Small intestine (tissue), 7 donors: ENCODE data around the gene CPT1B. TPM values are rescaled to one million over a fixed set of nuclear protein-coding genes. Genes with fewer than 3 reads are reported as not detected.

Experiments
- DNase-seq, 2 donors: peaks; one replicate each; pipeline versions ENCODE4 v3.0.0 to v3.0.0-alpha.2; 2013
- FAIRE-seq: peaks from 2 replicates; lab custom pipeline; 2012; peaks lifted over from hg19 to GRCh38; lab: Jason Lieb, UNC
- H3K27ac ChIP-seq, 3 donors: one replicate each; pipeline ENCODE4 v1.5.1; 2013; ENCODE audit warnings: low read length in 2 of 3, mild to moderate bottlenecking in 2 of 3, control low read depth in 1 of 3, inconsistent platforms in 1 of 3, low read depth in 1 of 3, moderate library complexity in 1 of 3
- H3K27me3 ChIP-seq, 3 donors: one replicate each; pipeline ENCODE4 v1.6.1; 2013; ENCODE audit warnings: low read length in 3 of 3, inconsistent platforms in 1 of 3; ENCODE audit not compliant: control insufficient read depth in 3 of 3, insufficient read depth in 3 of 3
- H3K36me3 ChIP-seq, 3 donors: one replicate each; pipeline ENCODE4 v1.6.1; 2013; ENCODE audit warnings: low read length in 3 of 3, inconsistent platforms in 1 of 3, low read depth in 1 of 3, mild to moderate bottlenecking in 1 of 3, moderate library complexity in 1 of 3; ENCODE audit not compliant: control insufficient read depth in 3 of 3, insufficient read depth in 2 of 3
- H3K4me1 ChIP-seq, 3 donors: one replicate each; pipeline ENCODE4 v1.6.1; 2013; ENCODE audit warnings: low read length in 2 of 3, inconsistent platforms in 1 of 3, low read depth in 1 of 3, mild to moderate bottlenecking in 1 of 3, moderate library complexity in 1 of 3; ENCODE audit not compliant: control insufficient read depth in 3 of 3, insufficient read depth in 2 of 3
- H3K4me3 ChIP-seq, 3 donors: one replicate each; pipeline ENCODE4 v1.5.1; 2013; ENCODE audit warnings: low read length in 3 of 3, control low read depth in 1 of 3, inconsistent platforms in 1 of 3, low read depth in 1 of 3, mild to moderate bottlenecking in 1 of 3, moderate library complexity in 1 of 3
- H3K9me3 ChIP-seq, 2 donors: one replicate each; pipeline ENCODE4 v1.6.1; 2013; ENCODE audit warnings: low read depth in 1 of 2, low read length in 1 of 2; ENCODE audit not compliant: control insufficient read depth in 2 of 2, insufficient read depth in 1 of 2
- WGBS, 3 donors: extraction: QIAGEN DNeasy Blood & Tissue Kit; methylation state at CpG; one replicate each; pipeline ENCODE4 v1.1.7; 2013; 5-methylcytosine and 5-hydroxymethylcytosine counted together
- polyA plus RNA-seq, 4 donors: library from polyadenylated mRNA; stranded (reverse) in 3 of 4; unstranded in 1 of 4; fragments of 200-250 nt in 3 of 4; fragments of 120-200 nt in 1 of 4; gene quantifications; one replicate each; pipeline versions ENCODE4 v1.2.1 to v1.2.3, GENCODE V29; 2013
- donor health status: healthy with polysubstance abuse.
- donor health status: control.
- donor health status: control.
- donor health status: Bipolar disorder and iron deficiency.
- donor health status: healthy.

The CPT1B gene
- polyA plus RNA-seq, 4 donors: 14.6 to 115 (median 42.4) TPM

- no peak for DNase-seq
- Histone ChIP-seq H3K36me3 (peaks cover 0 to 11% (median 0%) of the 10 kb centered on the region in 3 donors), H3K27ac (no peak overlapping the region), H3K4me3 (no peak overlapping the region), H3K4me1 (peaks cover 4 to 9% (median 7%) of the 10 kb centered on the region in 3 donors), H3K9me3 (no peaks in the 10 kb centered on the region), H3K27me3 (peaks cover 0 to 3% (median 0%) of the 10 kb centered on the region in 3 donors)
- no peak for FAIRE-seq
- 92 to 97% (median 94%) methylated on average over 8 of the region's 8 CpGs for WGBS, 3 donors
These were observed 7.6 kb upstream of the CPT1B start for GRCh38 chr22:50585781-50586180.

GRCh38 chr22:50585238-50585637, 7.0 kb upstream of the CPT1B start:
- FAIRE-seq (no peak), DNase-seq (no peak)
- Histone ChIP-seq H3K27ac (no peak overlapping the region), H3K9me3 (no peaks in the 10 kb centered on the region), H3K4me1 (peaks cover 4 to 9% (median 7%) of the 10 kb centered on the region in 3 donors), H3K27me3 (peaks cover 0 to 3% (median 0%) of the 10 kb centered on the region in 3 donors), H3K4me3 (no peak overlapping the region), H3K36me3 (peaks cover 0 to 14% (median 0%) of the 10 kb centered on the region in 3 donors)
- 91 to 95% (median 93%) methylated on average over 3 of the region's 3 CpGs for WGBS, 3 donors

- DNase-seq: no peak
- Histone ChIP-seq H3K27me3 (peaks cover 0 to 3% (median 0%) of the 10 kb centered on the region in 3 donors), H3K4me3 (no peak overlapping the region), H3K9me3 (no peaks in the 10 kb centered on the region), H3K27ac (no peak overlapping the region), H3K4me1 (peaks cover 4 to 14% (median 7%) of the 10 kb centered on the region in 3 donors), H3K36me3 (peaks cover 0 to 23% (median 0%) of the 10 kb centered on the region in 3 donors)
- 93 to 95% (median 93%) methylated on average over 23 of the region's 23 CpGs for WGBS, 3 donors
- no peak for FAIRE-seq
These were observed 6.2 kb upstream of the CPT1B start for GRCh38 chr22:50584106-50585096.

GRCh38 chr22:50583294-50583861, 5.2 kb upstream of the CPT1B start:
- peaks cover 0 to 3% (median 0%) of the 10 kb centered on the region in 3 donors for H3K27me3 ChIP-seq
- H3K27ac ChIP-seq: peak overlapping the region in 2 of 3 donors; percentile 37 to 74
- peak overlapping the region; percentile 54 to 82 (median 65) for H3K4me3 ChIP-seq
- WGBS, 3 donors: 5 to 11% (median 9%) methylated on average over 31 to 37 of the region's 37 CpGs
- peaks cover 0 to 31% (median 0%) of the 10 kb centered on the region in 3 donors for H3K36me3 ChIP-seq
- DNase-seq (no peak), FAIRE-seq (no peak)
- peaks cover 5 to 24% (median 7%) of the 10 kb centered on the region in 3 donors for H3K4me1 ChIP-seq
- H3K9me3 ChIP-seq: no peaks in the 10 kb centered on the region

- peak within 1 kb of the TSS; percentile 81 to 96 (median 82) for H3K4me3 ChIP-seq
- H3K36me3 ChIP-seq: peaks cover 0 to 31% (median 0%) of the 10 kb centered on the region in 3 donors
- FAIRE-seq (peak; percentile 5), DNase-seq (peak; percentile 99)
- H3K27me3 ChIP-seq: peaks cover 0 to 3% (median 0%) of the 10 kb centered on the region in 3 donors
- no peaks in the 10 kb centered on the region for H3K9me3 ChIP-seq
- 0% methylated on average over 36 to 96 of the region's 96 CpGs for WGBS, 3 donors
- H3K4me1 ChIP-seq: peaks cover 7 to 25% (median 7%) of the 10 kb centered on the region in 3 donors
- H3K27ac ChIP-seq: peak within 1 kb of the TSS; percentile 97 to 99 (median 98)
These were observed 4.5 kb upstream of the CPT1B start, which contains the start of gene CHKB for GRCh38 chr22:50582493-50583293. Gene CHKB (minus strand): TSS chr22:50582849. CDS start chr22:50582781, 68 bp downstream.

GRCh38 chr22:50581950-50582492, 3.8 kb upstream of the CPT1B start:
- peaks cover 0 to 33% (median 0%) of the 10 kb centered on the region in 3 donors for H3K36me3 ChIP-seq
- 6 to 8% (median 6%) methylated on average over 23 to 39 of the region's 39 CpGs for WGBS, 3 donors
- H3K4me1 ChIP-seq: peaks cover 7 to 25% (median 7%) of the 10 kb centered on the region in 3 donors
- H3K27ac ChIP-seq: peak overlapping the region; percentile 97 to 99 (median 98)
- H3K27me3 ChIP-seq: peaks cover 0 to 3% (median 0%) of the 10 kb centered on the region in 3 donors
- FAIRE-seq (no peak), DNase-seq (peak in 1 of 2 donors; percentile 25)
- peak overlapping the region; percentile 71 to 96 (median 81) for H3K4me3 ChIP-seq
- H3K9me3 ChIP-seq: no peaks in the 10 kb centered on the region

- Histone ChIP-seq H3K4me1 (peaks cover 7 to 25% (median 7%) of the 10 kb centered on the region in 3 donors), H3K27ac (peak overlapping the region in 1 of 3 donors; percentile 98), H3K36me3 (peaks cover 0 to 37% (median 0%) of the 10 kb centered on the region in 3 donors), H3K9me3 (no peaks in the 10 kb centered on the region), H3K4me3 (peak overlapping the region; percentile 71 to 96 (median 81)), H3K27me3 (no peaks in the 10 kb centered on the region)
- FAIRE-seq (no peak), DNase-seq (no peak)
- 89 to 91% (median 91%) methylated on average over 22 of the region's 22 CpGs for WGBS, 3 donors
These were observed 3.1 kb upstream of the CPT1B start for GRCh38 chr22:50581031-50581949.
